Prostate gland (tissue), 2 donors: ENCODE results near the gene CHIT1. TPM values are rescaled to one million over a fixed set of nuclear protein-coding genes. Genes with fewer than 3 reads are reported as not detected.

Source experiments
- DNase-seq: peaks from one replicate; pipeline ENCODE4 v3.0.0-alpha.2; 2019; ENCODE audit warnings: low spot score
- H3K27ac ChIP-seq, 2 donors: fragments of 200-600 bp; sonication (generic); 2 replicates each; pipeline ENCODE4 v1.5.1; 2017 to 2019
- H3K27me3 ChIP-seq: fragments of 200-600 bp; sonication (generic); replicated peaks from 2 replicates; pipeline ENCODE4 v1.5.1; 2019; ENCODE audit not compliant: insufficient read depth
- H3K36me3 ChIP-seq, 2 donors: fragments of 200-600 bp; sonication (generic); 1 replicate in 1 of 2; 2 replicates in 1 of 2; pipeline versions ENCODE4 v1.5.1 to v1.8.1; 2017 to 2019
- H3K4me1 ChIP-seq: fragments of 200-600 bp; sonication (generic); replicated peaks from 2 replicates; pipeline ENCODE4 v1.5.1; 2019
- H3K4me3 ChIP-seq, 2 donors: fragments of 200-600 bp; sonication (generic); 2 replicates each; pipeline ENCODE4 v1.5.1; 2017 to 2019
- H3K9me3 ChIP-seq: fragments of 200-600 bp; sonication (generic); 2 replicates; pipeline ENCODE4 v1.5.1; 2017
- POLR2A ChIP-seq: fragments of 450-650 bp; IDR thresholded peaks from one replicate; pipeline ENCODE4 v1.6.1; 2016; ENCODE audit warnings: antibody characterized with exemption, mild to moderate bottlenecking
- POLR2AphosphoS5 ChIP-seq: sonication (generic); formaldehyde crosslinking; IDR thresholded peaks from one replicate; pipeline ENCODE4 v1.6.1; 2017; ENCODE audit warnings: antibody characterized with exemption
- WGBS: methylation state at CpG from one replicate; pipeline ENCODE4 v1.1.5; 2018; 5-methylcytosine and 5-hydroxymethylcytosine counted together
- intact Hi-C: fragments of 100-400 bp; cut with DNase I; formaldehyde crosslinking; loops from one replicate; pipeline ENCODE4 v1.14.2; 2022
- total RNA-seq, 2 donors: library from RNA; depleted of rRNA; stranded (reverse); fragments of >200 nt; gene quantifications; one replicate each; pipeline ENCODE4 v1.1.0, GENCODE V29; 2016
- TF ChIP-seq, protein P1 (sequence below), 4 experiments: fragments of 200-600 bp in 2 of 4; fragments of 450-650 bp in 2 of 4; sonication (generic) in 2 of 4; IDR thresholded peaks; 1 replicate in 3 of 4; 2 replicates in 1 of 4; pipeline ENCODE4 v1.5.1; 2016 to 2019; ENCODE audit warnings: antibody characterized with exemption in 4 of 4, mild to moderate bottlenecking in 2 of 4, moderate library complexity in 2 of 4

The CHIT1 gene
- total RNA-seq, 2 donors from 2014 or later = 1.5 TPM; not detected in 1

DNA sequence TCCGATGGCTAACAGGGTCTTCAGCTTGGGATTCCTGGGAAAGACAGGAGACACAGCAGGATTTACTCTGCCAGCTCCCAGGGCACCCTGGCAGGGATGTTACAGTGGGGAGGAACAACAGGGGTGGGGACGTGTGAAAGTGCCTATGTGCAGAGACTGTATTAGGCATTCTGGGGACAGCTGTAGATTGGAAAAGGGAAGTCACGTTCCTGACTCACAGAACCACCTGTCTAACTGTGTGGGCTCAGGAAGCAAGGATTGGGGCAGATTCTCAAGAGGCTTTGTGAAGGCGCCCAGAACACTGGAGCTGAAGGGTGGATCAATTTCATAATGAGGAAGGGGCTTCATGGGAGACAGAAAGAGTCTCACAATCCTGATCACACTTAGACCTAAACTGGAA lies 4.4 kb downstream of the CHIT1 start:
- no peaks in the 10 kb centered on the region for H3K4me1 ChIP-seq
- no peaks in the 10 kb centered on the region for H3K9me3 ChIP-seq
- DNase-seq = no peak
- intact Hi-C loops = no loop called here
- H3K4me3 ChIP-seq = no peak overlapping the region
- no peak for TF ChIP-seq POLR2A
- no peak for TF ChIP-seq POLR2AphosphoS5
- TF ChIP-seq, protein P1, sequence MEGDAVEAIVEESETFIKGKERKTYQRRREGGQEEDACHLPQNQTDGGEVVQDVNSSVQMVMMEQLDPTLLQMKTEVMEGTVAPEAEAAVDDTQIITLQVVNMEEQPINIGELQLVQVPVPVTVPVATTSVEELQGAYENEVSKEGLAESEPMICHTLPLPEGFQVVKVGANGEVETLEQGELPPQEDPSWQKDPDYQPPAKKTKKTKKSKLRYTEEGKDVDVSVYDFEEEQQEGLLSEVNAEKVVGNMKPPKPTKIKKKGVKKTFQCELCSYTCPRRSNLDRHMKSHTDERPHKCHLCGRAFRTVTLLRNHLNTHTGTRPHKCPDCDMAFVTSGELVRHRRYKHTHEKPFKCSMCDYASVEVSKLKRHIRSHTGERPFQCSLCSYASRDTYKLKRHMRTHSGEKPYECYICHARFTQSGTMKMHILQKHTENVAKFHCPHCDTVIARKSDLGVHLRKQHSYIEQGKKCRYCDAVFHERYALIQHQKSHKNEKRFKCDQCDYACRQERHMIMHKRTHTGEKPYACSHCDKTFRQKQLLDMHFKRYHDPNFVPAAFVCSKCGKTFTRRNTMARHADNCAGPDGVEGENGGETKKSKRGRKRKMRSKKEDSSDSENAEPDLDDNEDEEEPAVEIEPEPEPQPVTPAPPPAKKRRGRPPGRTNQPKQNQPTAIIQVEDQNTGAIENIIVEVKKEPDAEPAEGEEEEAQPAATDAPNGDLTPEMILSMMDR (IDR thresholded peaks at IDR 0.05) = no peak
- 77% methylated on average over 4 of the region's 4 CpGs for WGBS
- no peaks in the 10 kb centered on the region for H3K36me3 ChIP-seq
- H3K27ac ChIP-seq = no peak overlapping the region
- no peaks in the 10 kb centered on the region for H3K27me3 ChIP-seq

DNA sequence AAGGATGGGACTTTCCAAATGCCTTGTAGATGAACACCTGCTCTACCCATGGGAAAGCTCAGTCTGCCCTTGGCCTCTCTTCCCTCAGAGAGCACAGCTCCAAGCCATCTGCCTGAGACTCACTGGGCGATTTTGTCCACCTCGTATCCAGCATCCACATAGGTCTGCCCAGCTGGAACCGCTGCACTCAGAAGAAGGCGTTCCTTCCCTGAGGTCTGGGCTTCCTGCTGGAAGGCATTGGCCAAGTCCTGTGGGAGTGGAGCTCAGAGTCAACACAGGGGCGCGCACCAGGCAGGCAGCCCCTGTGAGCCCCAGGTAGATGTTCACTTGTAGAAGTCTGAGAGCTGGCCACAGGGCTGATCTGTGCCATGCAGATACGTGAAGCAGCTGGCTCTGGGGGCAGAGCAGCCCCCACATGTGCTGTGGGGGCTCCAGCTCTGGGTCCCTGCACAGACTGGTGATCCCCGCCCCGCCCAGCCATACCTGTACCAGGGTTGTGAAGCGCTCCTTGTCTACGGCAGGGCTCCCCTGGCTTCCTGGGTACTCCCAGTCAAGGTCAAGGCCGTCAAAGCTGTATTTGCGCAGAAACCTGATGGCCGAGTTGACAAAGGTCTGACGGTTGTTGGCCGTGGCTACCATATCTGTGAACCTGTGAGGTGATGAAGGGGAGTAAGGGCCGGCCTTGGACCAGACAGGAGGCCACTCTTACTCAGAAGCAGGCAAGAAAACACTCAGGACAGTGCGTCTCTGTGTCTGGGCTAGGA lies 6.3 kb downstream of the CHIT1 start:
- no peak for DNase-seq
- 89% methylated on average over 15 of the region's 18 CpGs for WGBS
- no peaks in the 10 kb centered on the region for H3K27me3 ChIP-seq
- H3K9me3 ChIP-seq = no peaks in the 10 kb centered on the region
- no peaks in the 10 kb centered on the region for H3K4me1 ChIP-seq
- intact Hi-C loops = no loop called here
- TF ChIP-seq POLR2A = no peak
- TF ChIP-seq, protein P1 (IDR thresholded peaks at IDR 0.05) = no peak
- no peak for TF ChIP-seq POLR2AphosphoS5
- H3K27ac ChIP-seq = no peak overlapping the region
- no peaks in the 10 kb centered on the region for H3K36me3 ChIP-seq
- H3K4me3 ChIP-seq = no peak overlapping the region

DNA sequence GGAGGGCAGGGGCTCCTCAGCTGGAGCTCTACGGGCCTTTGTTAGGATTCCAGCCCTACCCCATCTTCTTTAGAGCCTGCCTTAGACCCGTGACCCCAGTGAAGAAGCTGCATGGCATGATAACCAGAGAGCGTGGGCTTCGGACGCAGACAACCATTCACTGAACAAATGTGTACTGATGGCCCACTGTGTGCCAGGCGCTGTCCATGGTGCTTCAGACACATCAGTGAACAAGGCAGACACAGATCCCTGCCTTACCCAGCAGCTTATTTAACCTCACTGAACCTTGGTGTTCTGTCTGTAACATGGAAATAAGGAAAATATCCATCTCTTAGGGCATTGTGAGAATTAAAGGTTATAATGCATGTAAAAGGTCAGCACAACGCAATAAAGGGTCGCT lies 9.5 kb downstream of the CHIT1 start:
- WGBS = 89% methylated on average over 8 of the region's 8 CpGs
- TF ChIP-seq POLR2A (no peak), POLR2AphosphoS5 (no peak)
- TF ChIP-seq, protein P1 (IDR thresholded peaks at IDR 0.05) = no peak
- no peak for DNase-seq
- Histone ChIP-seq H3K27me3 (no peaks in the 10 kb centered on the region), H3K4me3 (no peak overlapping the region), H3K4me1 (no peaks in the 10 kb centered on the region), H3K36me3 (no peaks in the 10 kb centered on the region), H3K9me3 (no peaks in the 10 kb centered on the region), H3K27ac (no peak overlapping the region)
- intact Hi-C loops = no loop called here

GRCh38 chr1:203219171-203219570 lies 10.3 kb downstream of the CHIT1 start:
- intact Hi-C loops = no loop called here
- no peaks in the 10 kb centered on the region for H3K4me1 ChIP-seq
- H3K27ac ChIP-seq = no peak overlapping the region
- no peak overlapping the region for H3K4me3 ChIP-seq
- DNase-seq = no peak
- H3K9me3 ChIP-seq = no peaks in the 10 kb centered on the region
- 83% methylated on average over 1 of the region's 1 CpG for WGBS
- no peaks in the 10 kb centered on the region for H3K27me3 ChIP-seq
- H3K36me3 ChIP-seq = no peaks in the 10 kb centered on the region
- TF ChIP-seq, protein P1 (IDR thresholded peaks at IDR 0.05) = no peak
- TF ChIP-seq POLR2AphosphoS5 = no peak
- no peak for TF ChIP-seq POLR2A

DNA sequence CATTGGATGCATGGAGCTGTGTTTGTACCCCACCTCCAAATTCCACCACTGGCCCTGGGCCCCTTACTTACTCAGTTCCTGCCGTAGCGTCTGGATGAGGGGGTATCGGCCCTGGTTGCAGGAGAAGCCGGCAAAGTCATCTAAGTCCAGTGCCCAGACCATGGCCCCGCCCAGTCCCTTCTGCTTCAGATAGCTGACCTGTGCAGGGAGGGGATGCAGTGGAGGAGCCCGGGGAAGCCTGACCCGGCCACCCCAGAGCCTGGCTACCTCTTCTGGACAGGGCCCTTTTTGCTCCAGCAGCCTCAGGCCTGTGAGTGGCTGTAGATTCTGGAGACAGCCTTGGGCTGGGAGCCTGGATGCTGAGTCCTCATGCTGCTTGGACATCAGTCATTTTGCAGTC lies 11.8 kb downstream of the CHIT1 start:
- intact Hi-C loops = loop anchor here (2.0 kb wide), 1 partner anchor 99 kb away; no protein-coding TSS in a partner anchor
- 88% methylated on average over 7 of the region's 7 CpGs for WGBS

More for the DNA sequence above, 11.8 kb downstream of the CHIT1 start:
- no peak for DNase-seq
- Histone ChIP-seq H3K4me1 (no peaks in the 10 kb centered on the region), H3K27me3 (no peaks in the 10 kb centered on the region), H3K9me3 (no peaks in the 10 kb centered on the region), H3K36me3 (no peaks in the 10 kb centered on the region), H3K4me3 (no peak overlapping the region), H3K27ac (no peak overlapping the region)
- TF ChIP-seq POLR2AphosphoS5 = no peak
- TF ChIP-seq, protein P1 (IDR thresholded peaks at IDR 0.05) = no peak
- no peak for TF ChIP-seq POLR2A
